GM23338 (cell line): ENCODE results near the gene MAPRE2. TPM values are rescaled to one million over a fixed set of nuclear protein-coding genes. Genes with fewer than 3 reads are reported as not detected.

Source experiments
- ATAC-seq: fragments of 200-7000 bp; cut with Tn5 transposase; 3 replicates; pipeline ENCODE4 v1.9.1; 2020
- DNase-seq: peaks from one replicate; pipeline ENCODE4 v3.0.0-alpha.2; 2015; ENCODE audit warnings: low spot score
- H2AFZ ChIP-seq: fragments of 200-600 bp; sonication (generic); 2 replicates; pipeline ENCODE4 v1.8.0; 2016; ENCODE audit warnings: antibody characterized with exemption, mild to moderate bottlenecking, moderate library complexity
- H3F3A ChIP-seq: fragments of 200-600 bp; sonication (generic); replicated peaks from 2 replicates; pipeline ENCODE4 v1.8.0; 2017; ENCODE audit warnings: antibody characterized with exemption, mixed run types, low read depth
- H3K27ac ChIP-seq: fragments of 200-600 bp; sonication (generic); 2 replicates; pipeline ENCODE4 v1.6.1; 2016; ENCODE audit warnings: low read depth
- H3K27me3 ChIP-seq: fragments of 200-600 bp; sonication (generic); 2 replicates; pipeline ENCODE4 v1.8.0; 2016; ENCODE audit warnings: mild to moderate bottlenecking, mixed run types, moderate library complexity; ENCODE audit not compliant: insufficient read depth
- H3K36me3 ChIP-seq: fragments of 200-600 bp; sonication (generic); 2 replicates; pipeline ENCODE4 v1.8.0; 2016; ENCODE audit warnings: mild to moderate bottlenecking; ENCODE audit not compliant: insufficient read depth
- H3K4me1 ChIP-seq: fragments of 200-600 bp; sonication (generic); 2 replicates; pipeline ENCODE4 v1.8.0; 2016; ENCODE audit warnings: mild to moderate bottlenecking, moderate library complexity; ENCODE audit not compliant: insufficient read depth
- H3K4me2 ChIP-seq: fragments of 200-600 bp; sonication (generic); 2 replicates; pipeline ENCODE4 v1.7.1; 2017; ENCODE audit warnings: mixed run types
- H3K4me3 ChIP-seq: fragments of 200-600 bp; sonication (generic); 2 replicates; pipeline ENCODE4 v1.6.1; 2016; ENCODE audit warnings: mixed run types
- H3K79me2 ChIP-seq: fragments of 200-600 bp; sonication (generic); replicated peaks from 2 replicates; pipeline ENCODE4 v1.8.0; 2017; ENCODE audit warnings: mild to moderate bottlenecking; ENCODE audit not compliant: insufficient read depth
- H3K9me2 ChIP-seq: fragments of 200-600 bp; sonication (generic); 2 replicates; pipeline ENCODE4 v1.8.0; 2017; ENCODE audit not compliant: insufficient read depth
- H4K20me1 ChIP-seq: fragments of 200-600 bp; sonication (generic); replicated peaks from 2 replicates; pipeline ENCODE4 v1.8.0; 2017; ENCODE audit warnings: mild to moderate bottlenecking; ENCODE audit not compliant: insufficient read depth
- H3K27ac Mint-ChIP-seq: 2 replicates; pipeline ENCODE4 v1.8.0; 2020; ENCODE audit warnings: inconsistent platforms, mild to moderate bottlenecking, moderate library complexity, mixed read lengths
- H3K27me3 Mint-ChIP-seq: 3 replicates; pipeline ENCODE4 v1.8.0; 2022; ENCODE audit warnings: low read depth, mild to moderate bottlenecking, moderate library complexity, mixed read lengths, inconsistent platforms; ENCODE audit not compliant: insufficient read depth, poor library complexity
- H3K36me3 Mint-ChIP-seq: 3 replicates; pipeline ENCODE4 v1.8.0; 2021; ENCODE audit warnings: low read depth, mild to moderate bottlenecking, inconsistent platforms, moderate library complexity, mixed read lengths
- H3K4me1 Mint-ChIP-seq: 3 replicates; pipeline ENCODE4 v1.8.0; 2020; ENCODE audit warnings: mild to moderate bottlenecking, inconsistent platforms, mixed read lengths
- H3K4me3 Mint-ChIP-seq: 3 replicates; pipeline ENCODE4 v1.8.0; 2021; ENCODE audit warnings: moderate library complexity, mild to moderate bottlenecking, inconsistent platforms, mixed read lengths
- H3K9me3 Mint-ChIP-seq: 3 replicates; pipeline ENCODE4 v1.8.0; 2020; ENCODE audit warnings: moderate library complexity, mild to moderate bottlenecking, inconsistent platforms, mixed read lengths
- CREB1 ChIP-seq: fragments of 250-450 bp; sonication (Bioruptor Pico); IDR thresholded peaks from 2 replicates; pipeline ENCODE4 v1.5.0; 2020; ENCODE audit warnings: low read depth, mild to moderate bottlenecking, moderate library complexity
- EZH2 ChIP-seq: fragments of 200-600 bp; sonication (generic); IDR thresholded peaks from one replicate; pipeline ENCODE4 v1.8.0; 2017; ENCODE audit warnings: antibody characterized with exemption, mild to moderate bottlenecking, low read depth; ENCODE audit not compliant: unreplicated experiment
- EZH2phosphoT487 ChIP-seq: fragments of 200-600 bp; sonication (generic); IDR thresholded peaks from one replicate; pipeline ENCODE4 v1.8.1; 2018; ENCODE audit warnings: antibody characterized with exemption; ENCODE audit not compliant: unreplicated experiment
- JUNB ChIP-seq: IDR thresholded peaks from one replicate; pipeline ENCODE4 v1.6.1; 2016; ENCODE audit warnings: antibody characterized with exemption; ENCODE audit not compliant: unreplicated experiment
- NANOG ChIP-seq: IDR thresholded peaks from 2 replicates; pipeline ENCODE4 v1.6.1; 2016; ENCODE audit warnings: antibody characterized with exemption, borderline replicate concordance
- POLR2AphosphoS5 ChIP-seq: IDR thresholded peaks from 2 replicates; pipeline ENCODE4 v1.6.1; 2016; ENCODE audit warnings: antibody characterized with exemption, low read depth
- STAT1 ChIP-seq: IDR thresholded peaks from one replicate; pipeline ENCODE4 v1.6.1; 2016; ENCODE audit warnings: antibody characterized with exemption; ENCODE audit not compliant: unreplicated experiment
- ZNF114 ChIP-seq: fragments of 250-450 bp; sonication (Bioruptor Pico); IDR thresholded peaks from 2 replicates; pipeline ENCODE4 v1.5.0; 2020; ENCODE audit warnings: mild to moderate bottlenecking, moderate library complexity
- ZNF331 ChIP-seq: fragments of 250-450 bp; sonication (Bioruptor Pico); IDR thresholded peaks from 2 replicates; pipeline ENCODE4 v1.5.0; 2020; ENCODE audit warnings: low read depth, mild to moderate bottlenecking, moderate library complexity
- polyA plus RNA-seq: library from polyadenylated mRNA; unstranded; fragments of >200 nt; fragmentation: Nextera tagmentation; extraction: Ambion mirVana; gene quantifications from 2 replicates; pipeline ENCODE4 v1.2.1, GENCODE V29; 2016
- total RNA-seq: library from RNA; depleted of rRNA; stranded (reverse); fragments of >200 nt; shearing (Covaris generic); gene quantifications from 2 replicates; pipeline ENCODE4 v1.2.3, GENCODE V29; 2014
- TF ChIP-seq, protein P1 (sequence below): fragments of 250-450 bp; sonication (Bioruptor Pico); IDR thresholded peaks from 2 replicates; pipeline ENCODE4 v1.5.0; 2020; ENCODE audit warnings: mild to moderate bottlenecking, moderate library complexity
- TF ChIP-seq, protein P2 (sequence below): IDR thresholded peaks from one replicate; pipeline ENCODE4 v1.6.1; 2018; ENCODE audit warnings: antibody characterized with exemption; ENCODE audit not compliant: unreplicated experiment
- TF ChIP-seq, protein P3 (sequence below): IDR thresholded peaks from 2 replicates; pipeline ENCODE4 v1.6.1; 2016; ENCODE audit warnings: antibody characterized with exemption
- TF ChIP-seq, protein P4 (sequence below), 2 experiments: fragments of 200-600 bp in 1 of 2; sonication (generic) in 1 of 2; conservative IDR thresholded peaks; 2 replicates each; pipeline versions ENCODE4 v1.5.1 to v1.6.1; 2016 to 2017; ENCODE audit warnings: antibody characterized with exemption in 2 of 2, low read depth in 2 of 2, mild to moderate bottlenecking in 2 of 2, moderate library complexity in 1 of 2

The MAPRE2 gene
- total and polyA plus RNA-seq, 2 experiments from 2014 or later, result 17.8 to 40.4 TPM

DNA sequence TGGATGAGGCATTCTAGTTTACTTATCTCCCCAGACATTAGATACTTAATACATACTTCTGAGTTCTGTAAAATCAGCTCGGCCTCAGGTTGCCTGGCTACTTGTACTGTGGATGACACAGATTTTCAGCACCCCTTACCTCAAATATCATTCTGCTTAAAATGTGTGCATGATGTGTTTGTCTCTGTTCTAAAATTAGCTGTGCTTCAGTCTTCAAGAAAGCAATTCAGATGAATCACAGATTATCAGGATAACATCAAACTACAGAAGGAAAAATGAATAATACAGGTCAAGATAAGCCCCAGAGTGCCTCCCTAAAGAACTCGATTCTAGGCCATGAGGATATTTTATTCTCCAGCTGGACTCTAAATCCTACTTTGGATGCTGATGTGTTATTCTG lies 21.3 kb upstream of the MAPRE2 start:
- Mint-ChIP-seq H3K27ac (no peak overlapping the region), H3K4me3 (no peak overlapping the region)

More for the DNA sequence above, 21.3 kb upstream of the MAPRE2 start:
- no peaks in the 10 kb centered on the region for H3K27me3 ChIP-seq
- H3K4me3 ChIP-seq, result no peak overlapping the region
- H3K9me2 ChIP-seq, result no peaks in the 10 kb centered on the region
- no peak overlapping the region for H2AFZ ChIP-seq
- H3F3A ChIP-seq, result no peaks in the 10 kb centered on the region
- Mint-ChIP-seq H3K9me3 (no peaks in the 10 kb centered on the region), H3K27me3 (peaks cover 2% of the 10 kb centered on the region), H3K4me1 (peaks cover 4% of the 10 kb centered on the region; the same call in 1 of the 3 replicates), H3K36me3 (no peaks in the 10 kb centered on the region)
- H4K20me1 ChIP-seq, result no peaks in the 10 kb centered on the region
- H3K4me2 ChIP-seq, result no peak overlapping the region
- no peaks in the 10 kb centered on the region for H3K79me2 ChIP-seq
- ATAC-seq, result no peak
- no peak for DNase-seq
- peaks cover 12% of the 10 kb centered on the region for H3K4me1 ChIP-seq
- no peak for TF ChIP-seq EZH2
- TF ChIP-seq, protein P1, sequence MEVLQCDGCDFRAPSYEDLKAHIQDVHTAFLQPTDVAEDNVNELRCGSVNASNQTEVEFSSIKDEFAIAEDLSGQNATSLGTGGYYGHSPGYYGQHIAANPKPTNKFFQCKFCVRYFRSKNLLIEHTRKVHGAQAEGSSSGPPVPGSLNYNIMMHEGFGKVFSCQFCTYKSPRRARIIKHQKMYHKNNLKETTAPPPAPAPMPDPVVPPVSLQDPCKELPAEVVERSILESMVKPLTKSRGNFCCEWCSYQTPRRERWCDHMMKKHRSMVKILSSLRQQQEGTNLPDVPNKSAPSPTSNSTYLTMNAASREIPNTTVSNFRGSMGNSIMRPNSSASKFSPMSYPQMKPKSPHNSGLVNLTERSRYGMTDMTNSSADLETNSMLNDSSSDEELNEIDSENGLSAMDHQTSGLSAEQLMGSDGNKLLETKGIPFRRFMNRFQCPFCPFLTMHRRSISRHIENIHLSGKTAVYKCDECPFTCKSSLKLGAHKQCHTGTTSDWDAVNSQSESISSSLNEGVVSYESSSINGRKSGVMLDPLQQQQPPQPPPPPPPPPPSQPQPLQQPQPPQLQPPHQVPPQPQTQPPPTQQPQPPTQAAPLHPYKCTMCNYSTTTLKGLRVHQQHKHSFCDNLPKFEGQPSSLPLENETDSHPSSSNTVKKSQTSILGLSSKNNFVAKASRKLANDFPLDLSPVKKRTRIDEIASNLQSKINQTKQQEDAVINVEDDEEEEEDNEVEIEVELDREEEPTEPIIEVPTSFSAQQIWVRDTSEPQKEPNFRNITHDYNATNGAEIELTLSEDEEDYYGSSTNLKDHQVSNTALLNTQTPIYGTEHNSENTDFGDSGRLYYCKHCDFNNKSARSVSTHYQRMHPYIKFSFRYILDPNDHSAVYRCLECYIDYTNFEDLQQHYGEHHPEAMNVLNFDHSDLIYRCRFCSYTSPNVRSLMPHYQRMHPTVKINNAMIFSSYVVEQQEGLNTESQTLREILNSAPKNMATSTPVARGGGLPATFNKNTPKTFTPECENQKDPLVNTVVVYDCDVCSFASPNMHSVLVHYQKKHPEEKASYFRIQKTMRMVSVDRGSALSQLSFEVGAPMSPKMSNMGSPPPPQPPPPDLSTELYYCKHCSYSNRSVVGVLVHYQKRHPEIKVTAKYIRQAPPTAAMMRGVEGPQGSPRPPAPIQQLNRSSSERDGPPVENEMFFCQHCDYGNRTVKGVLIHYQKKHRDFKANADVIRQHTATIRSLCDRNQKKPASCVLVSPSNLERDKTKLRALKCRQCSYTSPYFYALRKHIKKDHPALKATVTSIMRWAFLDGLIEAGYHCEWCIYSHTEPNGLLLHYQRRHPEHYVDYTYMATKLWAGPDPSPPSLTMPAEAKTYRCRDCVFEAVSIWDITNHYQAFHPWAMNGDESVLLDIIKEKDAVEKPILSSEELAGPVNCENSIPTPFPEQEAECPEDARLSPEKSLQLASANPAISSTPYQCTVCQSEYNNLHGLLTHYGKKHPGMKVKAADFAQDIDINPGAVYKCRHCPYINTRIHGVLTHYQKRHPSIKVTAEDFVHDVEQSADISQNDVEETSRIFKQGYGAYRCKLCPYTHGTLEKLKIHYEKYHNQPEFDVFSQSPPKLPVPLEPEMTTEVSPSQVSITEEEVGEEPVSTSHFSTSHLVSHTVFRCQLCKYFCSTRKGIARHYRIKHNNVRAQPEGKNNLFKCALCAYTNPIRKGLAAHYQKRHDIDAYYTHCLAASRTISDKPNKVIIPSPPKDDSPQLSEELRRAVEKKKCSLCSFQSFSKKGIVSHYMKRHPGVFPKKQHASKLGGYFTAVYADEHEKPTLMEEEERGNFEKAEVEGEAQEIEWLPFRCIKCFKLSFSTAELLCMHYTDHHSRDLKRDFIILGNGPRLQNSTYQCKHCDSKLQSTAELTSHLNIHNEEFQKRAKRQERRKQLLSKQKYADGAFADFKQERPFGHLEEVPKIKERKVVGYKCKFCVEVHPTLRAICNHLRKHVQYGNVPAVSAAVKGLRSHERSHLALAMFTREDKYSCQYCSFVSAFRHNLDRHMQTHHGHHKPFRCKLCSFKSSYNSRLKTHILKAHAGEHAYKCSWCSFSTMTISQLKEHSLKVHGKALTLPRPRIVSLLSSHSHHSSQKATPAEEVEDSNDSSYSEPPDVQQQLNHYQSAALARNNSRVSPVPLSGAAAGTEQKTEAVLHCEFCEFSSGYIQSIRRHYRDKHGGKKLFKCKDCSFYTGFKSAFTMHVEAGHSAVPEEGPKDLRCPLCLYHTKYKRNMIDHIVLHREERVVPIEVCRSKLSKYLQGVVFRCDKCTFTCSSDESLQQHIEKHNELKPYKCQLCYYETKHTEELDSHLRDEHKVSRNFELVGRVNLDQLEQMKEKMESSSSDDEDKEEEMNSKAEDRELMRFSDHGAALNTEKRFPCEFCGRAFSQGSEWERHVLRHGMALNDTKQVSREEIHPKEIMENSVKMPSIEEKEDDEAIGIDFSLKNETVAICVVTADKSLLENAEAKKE (CRISPR knock-in tag), result no peak
- no peak for TF ChIP-seq JUNB
- TF ChIP-seq, protein P2, sequence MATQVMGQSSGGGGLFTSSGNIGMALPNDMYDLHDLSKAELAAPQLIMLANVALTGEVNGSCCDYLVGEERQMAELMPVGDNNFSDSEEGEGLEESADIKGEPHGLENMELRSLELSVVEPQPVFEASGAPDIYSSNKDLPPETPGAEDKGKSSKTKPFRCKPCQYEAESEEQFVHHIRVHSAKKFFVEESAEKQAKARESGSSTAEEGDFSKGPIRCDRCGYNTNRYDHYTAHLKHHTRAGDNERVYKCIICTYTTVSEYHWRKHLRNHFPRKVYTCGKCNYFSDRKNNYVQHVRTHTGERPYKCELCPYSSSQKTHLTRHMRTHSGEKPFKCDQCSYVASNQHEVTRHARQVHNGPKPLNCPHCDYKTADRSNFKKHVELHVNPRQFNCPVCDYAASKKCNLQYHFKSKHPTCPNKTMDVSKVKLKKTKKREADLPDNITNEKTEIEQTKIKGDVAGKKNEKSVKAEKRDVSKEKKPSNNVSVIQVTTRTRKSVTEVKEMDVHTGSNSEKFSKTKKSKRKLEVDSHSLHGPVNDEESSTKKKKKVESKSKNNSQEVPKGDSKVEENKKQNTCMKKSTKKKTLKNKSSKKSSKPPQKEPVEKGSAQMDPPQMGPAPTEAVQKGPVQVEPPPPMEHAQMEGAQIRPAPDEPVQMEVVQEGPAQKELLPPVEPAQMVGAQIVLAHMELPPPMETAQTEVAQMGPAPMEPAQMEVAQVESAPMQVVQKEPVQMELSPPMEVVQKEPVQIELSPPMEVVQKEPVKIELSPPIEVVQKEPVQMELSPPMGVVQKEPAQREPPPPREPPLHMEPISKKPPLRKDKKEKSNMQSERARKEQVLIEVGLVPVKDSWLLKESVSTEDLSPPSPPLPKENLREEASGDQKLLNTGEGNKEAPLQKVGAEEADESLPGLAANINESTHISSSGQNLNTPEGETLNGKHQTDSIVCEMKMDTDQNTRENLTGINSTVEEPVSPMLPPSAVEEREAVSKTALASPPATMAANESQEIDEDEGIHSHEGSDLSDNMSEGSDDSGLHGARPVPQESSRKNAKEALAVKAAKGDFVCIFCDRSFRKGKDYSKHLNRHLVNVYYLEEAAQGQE, result no peak
- TF ChIP-seq ZNF114, result no peak
- TF ChIP-seq, protein P3, sequence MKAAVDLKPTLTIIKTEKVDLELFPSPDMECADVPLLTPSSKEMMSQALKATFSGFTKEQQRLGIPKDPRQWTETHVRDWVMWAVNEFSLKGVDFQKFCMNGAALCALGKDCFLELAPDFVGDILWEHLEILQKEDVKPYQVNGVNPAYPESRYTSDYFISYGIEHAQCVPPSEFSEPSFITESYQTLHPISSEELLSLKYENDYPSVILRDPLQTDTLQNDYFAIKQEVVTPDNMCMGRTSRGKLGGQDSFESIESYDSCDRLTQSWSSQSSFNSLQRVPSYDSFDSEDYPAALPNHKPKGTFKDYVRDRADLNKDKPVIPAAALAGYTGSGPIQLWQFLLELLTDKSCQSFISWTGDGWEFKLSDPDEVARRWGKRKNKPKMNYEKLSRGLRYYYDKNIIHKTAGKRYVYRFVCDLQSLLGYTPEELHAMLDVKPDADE, result no peak
- TF ChIP-seq, protein P4, sequence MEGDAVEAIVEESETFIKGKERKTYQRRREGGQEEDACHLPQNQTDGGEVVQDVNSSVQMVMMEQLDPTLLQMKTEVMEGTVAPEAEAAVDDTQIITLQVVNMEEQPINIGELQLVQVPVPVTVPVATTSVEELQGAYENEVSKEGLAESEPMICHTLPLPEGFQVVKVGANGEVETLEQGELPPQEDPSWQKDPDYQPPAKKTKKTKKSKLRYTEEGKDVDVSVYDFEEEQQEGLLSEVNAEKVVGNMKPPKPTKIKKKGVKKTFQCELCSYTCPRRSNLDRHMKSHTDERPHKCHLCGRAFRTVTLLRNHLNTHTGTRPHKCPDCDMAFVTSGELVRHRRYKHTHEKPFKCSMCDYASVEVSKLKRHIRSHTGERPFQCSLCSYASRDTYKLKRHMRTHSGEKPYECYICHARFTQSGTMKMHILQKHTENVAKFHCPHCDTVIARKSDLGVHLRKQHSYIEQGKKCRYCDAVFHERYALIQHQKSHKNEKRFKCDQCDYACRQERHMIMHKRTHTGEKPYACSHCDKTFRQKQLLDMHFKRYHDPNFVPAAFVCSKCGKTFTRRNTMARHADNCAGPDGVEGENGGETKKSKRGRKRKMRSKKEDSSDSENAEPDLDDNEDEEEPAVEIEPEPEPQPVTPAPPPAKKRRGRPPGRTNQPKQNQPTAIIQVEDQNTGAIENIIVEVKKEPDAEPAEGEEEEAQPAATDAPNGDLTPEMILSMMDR (conservative IDR thresholded peaks at IDR 0.05; ENCODE audit: low read depth in 2 of 2), result no peak
- TF ChIP-seq NANOG, result no peak
- no peak for TF ChIP-seq EZH2phosphoT487
- no peak for TF ChIP-seq CREB1 (CRISPR knock-in tag)
- TF ChIP-seq ZNF331, result no peak
- TF ChIP-seq STAT1, result no peak
- TF ChIP-seq POLR2AphosphoS5, result no peak
- H3K36me3 ChIP-seq, result no peaks in the 10 kb centered on the region
- no peak overlapping the region for H3K27ac ChIP-seq
